Spinal cord (tissue), 10 donors: Measurements from ENCODE around the gene GPRIN1. TPM values are rescaled to one million over a fixed set of nuclear protein-coding genes. Genes with fewer than 3 reads are reported as not detected.

ENCODE experiments used
- DNase-seq, 6 donors: peaks; one replicate each; pipeline versions ENCODE4 v3.0.0 to v3.0.0-alpha.2; 2013 to 2015; ENCODE audit warnings: low spot score in 6 of 6, low read depth in 4 of 6
- H3K27ac ChIP-seq: one replicate; pipeline ENCODE4 v1.5.1; 2013; ENCODE audit warnings: low read depth, low read length, control low read depth
- H3K27me3 ChIP-seq: one replicate; pipeline ENCODE4 v1.6.1; 2013; ENCODE audit warnings: low read length; ENCODE audit not compliant: control insufficient read depth, insufficient read depth
- H3K36me3 ChIP-seq: one replicate; pipeline ENCODE4 v1.6.1; 2013; ENCODE audit warnings: low read length; ENCODE audit not compliant: control insufficient read depth, insufficient read depth
- H3K4me1 ChIP-seq: one replicate; pipeline ENCODE4 v1.6.1; 2013; ENCODE audit warnings: low read length; ENCODE audit not compliant: control insufficient read depth, insufficient read depth
- H3K4me3 ChIP-seq: one replicate; pipeline ENCODE4 v1.5.1; 2013; ENCODE audit warnings: low read depth, low read length, control low read depth
- H3K9me3 ChIP-seq: one replicate; pipeline ENCODE4 v1.6.1; 2013; ENCODE audit warnings: low read length; ENCODE audit not compliant: control insufficient read depth, insufficient read depth
- WGBS: methylation state at CpG from one replicate; pipeline ENCODE4 v1.1.5; 2013; ENCODE audit warnings: missing lambda C conversion rate; ENCODE audit not compliant: insufficient coverage; 5-methylcytosine and 5-hydroxymethylcytosine counted together
- polyA plus RNA-seq, 2 donors: library from polyadenylated mRNA; unstranded; fragments of 120-200 nt; gene quantifications; one replicate each; pipeline ENCODE4 v1.2.1, GENCODE V29; 2013; ENCODE audit not compliant: insufficient read length in 2 of 2
- total RNA-seq, 2 donors: library from RNA; depleted of rRNA in 1 of 2; stranded (reverse); fragments of 120-200 nt in 1 of 2; fragments of >200 nt in 1 of 2; gene quantifications; one replicate each; pipeline versions ENCODE4 v1.2.3 to v1.2.4, GENCODE V29; 2013 to 2014
- donor health status: healthy.

The GPRIN1 gene
- total and polyA plus RNA-seq, 4 donors = 14.7 to 62.4 (median 42.9) TPM

- WGBS = 57% methylated on average over 4 of the region's 7 CpGs
- Histone ChIP-seq H3K4me3 (no peak overlapping the region), H3K27ac (no peak overlapping the region), H3K27me3 (peaks cover 29% of the 10 kb centered on the region), H3K36me3 (peaks cover 8% of the 10 kb centered on the region), H3K9me3 (no peaks in the 10 kb centered on the region), H3K4me1 (peaks cover 57% of the 10 kb centered on the region)
- peak in 1 of 6 donors; percentile 74 for DNase-seq
Observed at GRCh38 chr5:176616511-176616910, 6.6 kb upstream of the GPRIN1 start.

- peaks cover 45% of the 10 kb centered on the region for H3K4me1 ChIP-seq
- H3K27ac ChIP-seq = no peak overlapping the region
- H3K9me3 ChIP-seq = no peaks in the 10 kb centered on the region
- H3K27me3 ChIP-seq = peaks cover 13% of the 10 kb centered on the region
- 85% methylated on average over 3 of the region's 8 CpGs for WGBS
- DNase-seq = no peak
- no peak overlapping the region for H3K4me3 ChIP-seq
- peaks cover 6% of the 10 kb centered on the region for H3K36me3 ChIP-seq
Observed at GRCh38 chr5:176614805-176615478, 5.0 kb upstream of the GPRIN1 start.

GRCh38 chr5:176612855-176613254 is 2.9 kb upstream of the GPRIN1 start:
- H3K4me1 ChIP-seq = peaks cover 41% of the 10 kb centered on the region
- no peak for DNase-seq
- no peaks in the 10 kb centered on the region for H3K27me3 ChIP-seq
- no peaks in the 10 kb centered on the region for H3K36me3 ChIP-seq
- 74% methylated on average over 2 of the region's 2 CpGs for WGBS
- H3K9me3 ChIP-seq = no peaks in the 10 kb centered on the region
- H3K27ac ChIP-seq = no peak overlapping the region
- H3K4me3 ChIP-seq = no peak overlapping the region

- Histone ChIP-seq H3K4me3 (no peak overlapping the region), H3K27ac (no peak overlapping the region), H3K27me3 (no peaks in the 10 kb centered on the region), H3K4me1 (peaks cover 39% of the 10 kb centered on the region), H3K9me3 (no peaks in the 10 kb centered on the region), H3K36me3 (no peaks in the 10 kb centered on the region)
- DNase-seq = no peak
- WGBS = 83% methylated on average over 6 of the region's 6 CpGs
Observed at GRCh38 chr5:176612008-176612407, 2.1 kb upstream of the GPRIN1 start.

GRCh38 chr5:176611435-176611834 is 1.5 kb upstream of the GPRIN1 start:
- H3K36me3 ChIP-seq = no peaks in the 10 kb centered on the region
- H3K4me3 ChIP-seq = no peak overlapping the region
- H3K4me1 ChIP-seq = peaks cover 37% of the 10 kb centered on the region
- H3K27ac ChIP-seq = no peak overlapping the region
- no peaks in the 10 kb centered on the region for H3K9me3 ChIP-seq
- peak in 2 of 6 donors; percentile 57 to 80 for DNase-seq
- 26% methylated on average over 9 of the region's 10 CpGs for WGBS
- H3K27me3 ChIP-seq = no peaks in the 10 kb centered on the region

- DNase-seq = peak in 2 of 6 donors; percentile 71 to 87
- Histone ChIP-seq H3K4me1 (peaks cover 43% of the 10 kb centered on the region), H3K36me3 (peaks cover 4% of the 10 kb centered on the region), H3K27ac (no peak overlapping the region), H3K27me3 (no peaks in the 10 kb centered on the region), H3K4me3 (peak overlapping the region; percentile 56), H3K9me3 (no peaks in the 10 kb centered on the region)
- WGBS = 0% methylated on average over 10 of the region's 31 CpGs
Observed at GRCh38 chr5:176610435-176610773, 448 bp upstream of the GPRIN1 start.

- H3K4me1 ChIP-seq = peaks cover 40% of the 10 kb centered on the region
- H3K36me3 ChIP-seq = peaks cover 4% of the 10 kb centered on the region
- WGBS = 11% methylated on average over 43 of the region's 46 CpGs
- DNase-seq = peak in 2 of 6 donors; percentile 62 to 74
- no peaks in the 10 kb centered on the region for H3K27me3 ChIP-seq
- peak overlapping the region; percentile 36 for H3K4me3 ChIP-seq
- H3K9me3 ChIP-seq = no peaks in the 10 kb centered on the region
- no peak overlapping the region for H3K27ac ChIP-seq
Observed at GRCh38 chr5:176608937-176609723, 826 bp downstream of the GPRIN1 start.

- no peaks in the 10 kb centered on the region for H3K27me3 ChIP-seq
- peaks cover 4% of the 10 kb centered on the region for H3K36me3 ChIP-seq
- WGBS = 88% methylated on average over 4 of the region's 4 CpGs
- peaks cover 31% of the 10 kb centered on the region for H3K4me1 ChIP-seq
- no peak overlapping the region for H3K4me3 ChIP-seq
- H3K9me3 ChIP-seq = no peaks in the 10 kb centered on the region
- no peak overlapping the region for H3K27ac ChIP-seq
- DNase-seq = no peak
Observed at GRCh38 chr5:176608142-176608705, 1.7 kb downstream of the GPRIN1 start.

GRCh38 chr5:176606875-176607274 is 3.1 kb downstream of the GPRIN1 start:
- Histone ChIP-seq H3K27ac (no peak overlapping the region), H3K9me3 (no peaks in the 10 kb centered on the region)
- 100% methylated on average over 1 of the region's 3 CpGs for WGBS

More at GRCh38 chr5:176606875-176607274, 3.1 kb downstream of the GPRIN1 start:
- no peak for DNase-seq
- H3K27me3 ChIP-seq = no peaks in the 10 kb centered on the region
- no peak overlapping the region for H3K4me3 ChIP-seq
- peaks cover 7% of the 10 kb centered on the region for H3K36me3 ChIP-seq
- peaks cover 28% of the 10 kb centered on the region for H3K4me1 ChIP-seq
